ENCODE data around the gene PHLDA1.

The PHLDA1 gene

DNA sequence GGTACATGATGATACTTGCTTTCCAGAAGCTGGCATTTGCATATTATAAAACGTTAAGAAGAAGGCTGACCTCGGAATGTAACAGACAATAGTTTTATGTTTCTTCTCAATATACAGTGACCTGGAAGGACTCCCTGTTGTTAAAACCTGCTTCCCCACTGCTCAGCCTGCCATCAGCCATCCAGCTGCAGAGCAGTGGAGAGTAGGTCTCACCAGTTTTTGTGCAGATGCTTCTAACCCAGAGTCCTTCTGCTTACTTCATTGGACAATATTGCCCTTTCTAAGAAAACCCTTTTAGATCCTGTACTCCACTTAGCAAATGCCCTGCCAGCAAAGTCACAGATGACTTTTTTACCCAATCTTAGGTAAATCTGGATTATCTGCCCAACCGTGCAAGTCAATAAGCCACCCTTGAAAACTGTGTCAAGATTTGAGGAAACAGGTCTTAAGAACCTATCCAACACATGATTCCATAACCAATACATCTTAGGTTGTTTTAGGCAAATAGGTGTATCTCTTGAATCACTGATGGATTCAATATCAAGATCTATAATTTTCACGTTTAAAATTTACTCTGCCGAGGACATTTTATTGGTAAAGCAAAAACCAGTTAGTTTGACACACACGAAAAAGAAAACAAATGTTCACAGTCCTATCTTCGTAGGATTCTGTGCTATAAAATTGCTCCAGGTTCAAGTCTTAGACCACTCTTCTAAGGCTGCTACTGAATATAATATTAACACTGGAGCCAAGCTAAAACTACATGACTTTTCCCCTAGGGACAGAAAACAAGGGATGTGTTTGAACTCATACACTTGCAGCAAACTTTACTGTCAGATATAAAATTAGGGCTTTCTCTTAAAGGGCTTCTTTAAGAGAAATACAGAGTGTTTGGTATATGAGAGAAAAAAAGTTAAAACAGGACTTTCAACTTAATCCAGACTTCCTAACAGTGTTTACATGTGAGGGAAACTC lies 5.7 kb downstream of the PHLDA1 start:
- Histone ChIP-seq H4K91ac (ENCODE audit: low read depth, low read length) (no peak overlapping the region), H3K4ac (ENCODE audit: low read depth, low read length) (no peak overlapping the region), H3K4me3 (ENCODE audit: low read depth, low read length) (no peak overlapping the region), H3K9ac (ENCODE audit: low read length) (no peak overlapping the region), H3K36me3 (ENCODE audit: control insufficient read depth in 1 of 2, insufficient read depth in 2 of 2, low read length in 2 of 2) (no peaks in the 10 kb centered on the region), H2BK5ac (ENCODE audit: low read depth, low read length, poor library complexity) (no peak overlapping the region), H3K14ac (ENCODE audit: low read length) (no peak overlapping the region), H2AFZ (ENCODE audit: insufficient read depth, low read length, poor library complexity) (no peak overlapping the region), H3K79me2 (ENCODE audit: control insufficient read depth, insufficient read depth, low read length, poor library complexity) (peaks cover 7% of the 10 kb centered on the region), H2BK12ac (ENCODE audit: low read length) (no peak overlapping the region), H3K4me2 (ENCODE audit: low read length) (no peak overlapping the region), H4K8ac (ENCODE audit: low read depth, low read length) (no peak overlapping the region), H3K27ac (ENCODE audit: low read depth, low read length) (no peak overlapping the region), H3K9me3 (ENCODE audit: insufficient read depth, low read depth, low read length) (no peaks in the 10 kb centered on the region), H3K23ac (ENCODE audit: low read length) (no peak overlapping the region), H3K4me1 (ENCODE audit: control insufficient read depth in 1 of 2, insufficient read depth in 2 of 2, low read length in 2 of 2) (peaks cover 4 to 5% of the 10 kb centered on the region in 2 experiments), H3K27me3 (ENCODE audit: insufficient read depth, low read length) (no peaks in the 10 kb centered on the region), H2BK120ac (ENCODE audit: insufficient read depth, low read length, poor library complexity) (no peak overlapping the region), H3K79me1 (ENCODE audit: low read length) (peaks cover 12% of the 10 kb centered on the region), H4K12ac (ENCODE audit: low read depth, low read length) (no peak overlapping the region), H3K18ac (ENCODE audit: low read length) (no peak overlapping the region), H2AK5ac (ENCODE audit: low read length) (no peak overlapping the region)
- no peak for DNase-seq
- WGBS (ENCODE audit: extremely low coverage, insufficient coverage, insufficient read length): no CpG with 5 or more reads among the region's 7 CpGs

DNA sequence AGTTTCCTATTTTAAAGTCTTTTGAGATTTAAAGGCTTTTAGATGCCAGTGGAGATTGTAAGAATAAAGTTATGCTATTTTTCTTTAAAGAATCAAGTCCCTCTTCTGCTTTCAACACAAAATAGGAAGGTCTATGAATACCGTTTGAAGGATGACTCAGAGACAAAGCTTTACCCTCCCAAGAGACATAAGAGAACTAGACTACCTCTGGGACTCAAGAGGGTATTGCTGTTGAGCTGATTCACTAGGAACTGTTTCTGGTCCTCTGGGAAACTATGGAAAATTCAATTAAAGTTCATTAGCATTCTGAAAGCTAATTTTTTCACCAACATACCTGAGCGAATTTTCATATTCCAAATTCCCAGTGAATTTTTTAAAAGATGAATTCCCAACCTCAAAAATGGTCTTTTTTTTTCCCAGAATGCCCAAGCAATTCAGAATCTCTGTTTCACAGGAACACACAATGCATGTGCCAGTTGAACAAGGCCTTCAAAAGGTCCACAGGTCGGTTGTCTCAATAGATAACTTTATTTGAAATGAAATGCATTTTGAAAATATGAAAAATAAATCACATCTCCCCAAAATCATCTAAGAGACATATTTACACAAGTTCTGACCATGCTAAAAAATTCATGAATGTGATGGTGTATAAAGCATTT lies 6.5 kb downstream of the PHLDA1 start:
- Histone ChIP-seq H2BK120ac (ENCODE audit: insufficient read depth, low read length, poor library complexity) (no peak overlapping the region), H3K4ac (ENCODE audit: low read depth, low read length) (no peak overlapping the region), H2AK5ac (ENCODE audit: low read length) (no peak overlapping the region), H3K27ac (ENCODE audit: low read depth, low read length) (no peak overlapping the region), H4K8ac (ENCODE audit: low read depth, low read length) (no peak overlapping the region), H3K9ac (ENCODE audit: low read length) (no peak overlapping the region), H3K14ac (ENCODE audit: low read length) (no peak overlapping the region), H4K91ac (ENCODE audit: low read depth, low read length) (no peak overlapping the region), H3K23ac (ENCODE audit: low read length) (no peak overlapping the region), H2AFZ (ENCODE audit: insufficient read depth, low read length, poor library complexity) (no peak overlapping the region), H2BK5ac (ENCODE audit: low read depth, low read length, poor library complexity) (no peak overlapping the region), H3K79me2 (ENCODE audit: control insufficient read depth, insufficient read depth, low read length, poor library complexity) (peaks cover 2% of the 10 kb centered on the region), H3K4me1 (ENCODE audit: control insufficient read depth in 1 of 2, insufficient read depth in 2 of 2, low read length in 2 of 2) (peaks cover 6 to 8% of the 10 kb centered on the region in 2 experiments), H4K12ac (ENCODE audit: low read depth, low read length) (no peak overlapping the region), H3K36me3 (ENCODE audit: control insufficient read depth in 1 of 2, insufficient read depth in 2 of 2, low read length in 2 of 2) (no peaks in the 10 kb centered on the region), H3K79me1 (ENCODE audit: low read length) (peaks cover 9% of the 10 kb centered on the region), H3K4me2 (ENCODE audit: low read length) (no peak overlapping the region), H3K4me3 (ENCODE audit: low read depth, low read length) (no peak overlapping the region), H2BK12ac (ENCODE audit: low read length) (no peak overlapping the region), H3K27me3 (ENCODE audit: insufficient read depth, low read length) (no peaks in the 10 kb centered on the region), H3K18ac (ENCODE audit: low read length) (no peak overlapping the region), H3K9me3 (ENCODE audit: insufficient read depth, low read depth, low read length) (no peaks in the 10 kb centered on the region)
- peak in 1 of 2 donors; percentile 49 for DNase-seq
- WGBS (ENCODE audit: extremely low coverage, insufficient coverage, insufficient read length): no CpG with 5 or more reads among the region's 3 CpGs

DNA sequence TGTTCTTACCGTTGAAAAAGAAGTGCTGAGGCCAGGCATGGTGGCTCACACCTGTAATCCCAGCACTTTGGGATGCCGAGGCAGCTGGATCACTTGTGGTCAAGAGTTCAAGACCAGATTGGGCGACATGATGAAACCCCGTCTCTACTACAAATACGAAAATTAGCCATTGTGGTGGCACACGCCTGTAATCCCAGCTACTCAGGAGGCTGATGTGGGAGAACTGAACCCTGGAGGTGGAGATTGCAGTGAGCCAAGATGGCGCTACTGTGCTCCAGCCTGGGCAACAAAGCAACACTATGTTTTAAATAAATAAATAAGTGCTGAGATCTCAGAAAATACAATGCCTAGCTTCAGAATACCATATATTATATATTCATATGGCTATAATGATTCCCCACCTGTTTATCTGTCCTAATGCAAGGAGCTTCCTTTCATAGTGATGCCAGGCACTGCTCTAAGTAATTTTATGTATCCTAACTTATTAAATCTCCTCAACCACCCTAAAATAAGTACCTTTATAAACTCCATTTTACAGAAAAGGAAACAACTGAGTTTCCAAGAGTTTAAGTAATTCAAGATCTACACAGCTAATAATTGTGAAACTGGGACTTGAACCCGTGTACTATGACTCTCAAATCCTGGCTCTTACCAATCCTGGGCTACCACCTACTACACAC lies 7.3 kb downstream of the PHLDA1 start:
- no peak overlapping the region for H3K4ac ChIP-seq (ENCODE audit: low read depth, low read length)
- no peaks in the 10 kb centered on the region for H3K27me3 ChIP-seq (ENCODE audit: insufficient read depth, low read length)
- no peak overlapping the region for H3K9ac ChIP-seq (ENCODE audit: low read length)
- no peak overlapping the region for H2BK12ac ChIP-seq (ENCODE audit: low read length)
- H3K4me1 ChIP-seq (ENCODE audit: control insufficient read depth in 1 of 2, insufficient read depth in 2 of 2, low read length in 2 of 2): peaks cover 8 to 12% of the 10 kb centered on the region in 2 experiments
- no peak overlapping the region for H3K18ac ChIP-seq (ENCODE audit: low read length)
- H3K23ac ChIP-seq (ENCODE audit: low read length): no peak overlapping the region
- no peak for DNase-seq
- H3K79me1 ChIP-seq (ENCODE audit: low read length): peaks cover 11% of the 10 kb centered on the region
- no peak overlapping the region for H2AFZ ChIP-seq (ENCODE audit: insufficient read depth, low read length, poor library complexity)
- H3K4me2 ChIP-seq (ENCODE audit: low read length): no peak overlapping the region
- no peak overlapping the region for H4K91ac ChIP-seq (ENCODE audit: low read depth, low read length)
- no peaks in the 10 kb centered on the region for H3K79me2 ChIP-seq (ENCODE audit: control insufficient read depth, insufficient read depth, low read length, poor library complexity)
- H4K12ac ChIP-seq (ENCODE audit: low read depth, low read length): no peak overlapping the region
- no peak overlapping the region for H3K14ac ChIP-seq (ENCODE audit: low read length)
- no peaks in the 10 kb centered on the region for H3K9me3 ChIP-seq (ENCODE audit: insufficient read depth, low read depth, low read length)
- H2AK5ac ChIP-seq (ENCODE audit: low read length): no peak overlapping the region
- no peak overlapping the region for H4K8ac ChIP-seq (ENCODE audit: low read depth, low read length)
- no peak overlapping the region for H3K4me3 ChIP-seq (ENCODE audit: low read depth, low read length)
- WGBS (ENCODE audit: extremely low coverage, insufficient coverage, insufficient read length): no CpG with 5 or more reads among the region's 8 CpGs
- H3K27ac ChIP-seq (ENCODE audit: low read depth, low read length): no peak overlapping the region
- no peaks in the 10 kb centered on the region for H3K36me3 ChIP-seq (ENCODE audit: control insufficient read depth in 1 of 2, insufficient read depth in 2 of 2, low read length in 2 of 2)
- no peak overlapping the region for H2BK120ac ChIP-seq (ENCODE audit: insufficient read depth, low read length, poor library complexity)
- no peak overlapping the region for H2BK5ac ChIP-seq (ENCODE audit: low read depth, low read length, poor library complexity)

DNA sequence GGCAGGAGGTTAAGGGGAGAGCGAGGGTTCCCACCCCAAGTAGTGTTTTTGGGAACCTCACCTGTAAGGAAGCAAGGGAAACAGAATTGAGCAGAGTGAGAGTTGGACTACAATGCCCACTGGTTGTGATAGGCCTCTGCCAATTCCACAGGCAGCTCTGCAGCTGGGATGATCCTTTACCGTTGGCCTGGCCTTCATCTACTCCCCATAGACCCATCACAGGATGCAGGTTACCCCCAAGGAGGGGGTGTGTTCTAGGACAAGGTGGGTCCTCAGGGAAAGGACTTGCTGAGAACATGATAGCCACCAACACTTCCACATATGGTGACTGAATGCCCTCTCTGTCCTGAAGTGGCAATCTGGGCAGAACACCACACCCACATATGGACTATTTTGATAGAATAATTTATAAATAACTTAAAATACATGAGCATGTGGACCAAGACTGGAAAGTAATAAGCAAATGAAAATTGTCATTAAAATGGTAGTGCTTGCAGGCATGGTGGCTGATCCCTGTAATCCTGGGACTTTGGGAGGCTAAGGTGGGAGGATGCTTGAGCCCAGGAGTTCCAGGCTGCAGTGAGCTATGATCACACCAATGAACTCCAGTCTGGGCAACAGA lies 8.4 kb downstream of the PHLDA1 start:
- no peak overlapping the region for H3K4ac ChIP-seq (ENCODE audit: low read depth, low read length)
- H3K9ac ChIP-seq (ENCODE audit: low read length): no peak overlapping the region
- no peak overlapping the region for H2AFZ ChIP-seq (ENCODE audit: insufficient read depth, low read length, poor library complexity)
- H3K36me3 ChIP-seq (ENCODE audit: control insufficient read depth in 1 of 2, insufficient read depth in 2 of 2, low read length in 2 of 2): no peaks in the 10 kb centered on the region
- no peaks in the 10 kb centered on the region for H3K79me2 ChIP-seq (ENCODE audit: control insufficient read depth, insufficient read depth, low read length, poor library complexity)
- H4K91ac ChIP-seq (ENCODE audit: low read depth, low read length): no peak overlapping the region
- H2AK5ac ChIP-seq (ENCODE audit: low read length): no peak overlapping the region
- no peak overlapping the region for H3K14ac ChIP-seq (ENCODE audit: low read length)
- no peaks in the 10 kb centered on the region for H3K27me3 ChIP-seq (ENCODE audit: insufficient read depth, low read length)
- H3K79me1 ChIP-seq (ENCODE audit: low read length): peaks cover 11% of the 10 kb centered on the region
- H3K4me1 ChIP-seq (ENCODE audit: control insufficient read depth in 1 of 2, insufficient read depth in 2 of 2, low read length in 2 of 2): peaks cover 9 to 13% of the 10 kb centered on the region in 2 experiments
- no CpG with 5 or more reads among the region's 2 CpGs for WGBS (ENCODE audit: extremely low coverage, insufficient coverage, insufficient read length)
- no peak overlapping the region for H4K12ac ChIP-seq (ENCODE audit: low read depth, low read length)
- no peaks in the 10 kb centered on the region for H3K9me3 ChIP-seq (ENCODE audit: insufficient read depth, low read depth, low read length)
- H2BK12ac ChIP-seq (ENCODE audit: low read length): no peak overlapping the region
- H3K4me3 ChIP-seq (ENCODE audit: low read depth, low read length): no peak overlapping the region
- H2BK120ac ChIP-seq (ENCODE audit: insufficient read depth, low read length, poor library complexity): no peak overlapping the region
- no peak overlapping the region for H2BK5ac ChIP-seq (ENCODE audit: low read depth, low read length, poor library complexity)
- H3K23ac ChIP-seq (ENCODE audit: low read length): no peak overlapping the region
- no peak overlapping the region for H3K27ac ChIP-seq (ENCODE audit: low read depth, low read length)
- no peak overlapping the region for H4K8ac ChIP-seq (ENCODE audit: low read depth, low read length)
- DNase-seq: no peak
- H3K18ac ChIP-seq (ENCODE audit: low read length): no peak overlapping the region
- H3K4me2 ChIP-seq (ENCODE audit: low read length): no peak overlapping the region
